ENCODE results near the gene PUM1.

GRCh38 chr1:30952098-30952497, 113.4 kb downstream of the PUM1 start:
- TF ChIP-seq, protein P1, sequence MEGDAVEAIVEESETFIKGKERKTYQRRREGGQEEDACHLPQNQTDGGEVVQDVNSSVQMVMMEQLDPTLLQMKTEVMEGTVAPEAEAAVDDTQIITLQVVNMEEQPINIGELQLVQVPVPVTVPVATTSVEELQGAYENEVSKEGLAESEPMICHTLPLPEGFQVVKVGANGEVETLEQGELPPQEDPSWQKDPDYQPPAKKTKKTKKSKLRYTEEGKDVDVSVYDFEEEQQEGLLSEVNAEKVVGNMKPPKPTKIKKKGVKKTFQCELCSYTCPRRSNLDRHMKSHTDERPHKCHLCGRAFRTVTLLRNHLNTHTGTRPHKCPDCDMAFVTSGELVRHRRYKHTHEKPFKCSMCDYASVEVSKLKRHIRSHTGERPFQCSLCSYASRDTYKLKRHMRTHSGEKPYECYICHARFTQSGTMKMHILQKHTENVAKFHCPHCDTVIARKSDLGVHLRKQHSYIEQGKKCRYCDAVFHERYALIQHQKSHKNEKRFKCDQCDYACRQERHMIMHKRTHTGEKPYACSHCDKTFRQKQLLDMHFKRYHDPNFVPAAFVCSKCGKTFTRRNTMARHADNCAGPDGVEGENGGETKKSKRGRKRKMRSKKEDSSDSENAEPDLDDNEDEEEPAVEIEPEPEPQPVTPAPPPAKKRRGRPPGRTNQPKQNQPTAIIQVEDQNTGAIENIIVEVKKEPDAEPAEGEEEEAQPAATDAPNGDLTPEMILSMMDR (IDR thresholded peaks at IDR 0.05): no peak
- TF ChIP-seq POLR2A (IDR thresholded peaks at IDR 0.05): no peak

All from lower leg skin (tissue), 3 donors.